ENCODE data around the gene TUFM. TPM values are rescaled to one million over a fixed set of nuclear protein-coding genes. Genes with fewer than 3 reads are reported as not detected.

TUFM gene
- total and polyA plus RNA-seq, 8 donors, result 146 to 205 (median 170) TPM

DNA sequence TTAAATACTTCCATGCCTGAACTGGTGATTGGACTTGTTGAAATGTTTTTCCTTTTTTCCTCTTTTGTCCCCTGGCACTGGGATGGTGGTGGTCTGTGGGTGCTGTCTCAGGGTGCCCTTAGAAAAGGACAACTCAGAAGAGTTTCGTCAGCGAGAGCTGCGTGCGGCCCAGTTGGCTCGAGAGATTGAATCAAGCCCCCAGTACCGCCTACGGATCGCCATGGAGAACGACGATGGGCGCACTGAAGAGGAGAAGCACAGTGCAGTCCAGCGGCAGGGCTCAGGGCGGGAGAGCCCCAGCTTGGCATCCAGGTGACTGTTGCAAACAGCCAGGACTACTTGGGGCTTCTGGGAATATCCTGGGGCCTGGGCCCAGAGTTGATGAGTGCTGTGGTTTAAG lies 16.4 kb downstream of the TUFM start:
- no peak for ATAC-seq
- TF ChIP-seq, protein P1, sequence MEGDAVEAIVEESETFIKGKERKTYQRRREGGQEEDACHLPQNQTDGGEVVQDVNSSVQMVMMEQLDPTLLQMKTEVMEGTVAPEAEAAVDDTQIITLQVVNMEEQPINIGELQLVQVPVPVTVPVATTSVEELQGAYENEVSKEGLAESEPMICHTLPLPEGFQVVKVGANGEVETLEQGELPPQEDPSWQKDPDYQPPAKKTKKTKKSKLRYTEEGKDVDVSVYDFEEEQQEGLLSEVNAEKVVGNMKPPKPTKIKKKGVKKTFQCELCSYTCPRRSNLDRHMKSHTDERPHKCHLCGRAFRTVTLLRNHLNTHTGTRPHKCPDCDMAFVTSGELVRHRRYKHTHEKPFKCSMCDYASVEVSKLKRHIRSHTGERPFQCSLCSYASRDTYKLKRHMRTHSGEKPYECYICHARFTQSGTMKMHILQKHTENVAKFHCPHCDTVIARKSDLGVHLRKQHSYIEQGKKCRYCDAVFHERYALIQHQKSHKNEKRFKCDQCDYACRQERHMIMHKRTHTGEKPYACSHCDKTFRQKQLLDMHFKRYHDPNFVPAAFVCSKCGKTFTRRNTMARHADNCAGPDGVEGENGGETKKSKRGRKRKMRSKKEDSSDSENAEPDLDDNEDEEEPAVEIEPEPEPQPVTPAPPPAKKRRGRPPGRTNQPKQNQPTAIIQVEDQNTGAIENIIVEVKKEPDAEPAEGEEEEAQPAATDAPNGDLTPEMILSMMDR (IDR thresholded peaks at IDR 0.05), result no peak
- H3K4me1 ChIP-seq, result peaks cover 7 to 17% of the 10 kb centered on the region in 2 donors

DNA sequence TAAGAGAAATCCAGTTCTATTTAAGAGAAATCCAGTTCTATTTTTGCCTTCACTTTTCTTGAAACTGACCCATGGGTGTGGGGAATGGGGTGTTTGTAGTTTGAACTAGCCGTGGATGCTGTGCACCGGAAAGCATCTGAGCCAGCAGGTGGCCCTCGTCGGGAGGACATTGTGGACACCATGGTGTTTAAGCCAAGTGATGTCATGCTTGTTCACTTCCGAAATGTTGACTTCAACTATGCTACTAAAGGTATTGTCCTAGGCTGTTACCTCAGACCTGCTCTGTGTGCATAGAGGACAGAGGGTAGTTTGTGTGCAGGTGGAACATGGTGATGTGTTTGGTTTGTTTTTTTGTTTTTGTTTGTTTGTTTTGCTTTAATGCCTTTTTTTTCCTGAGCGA lies 20.0 kb downstream of the TUFM start:
- DNase-seq (peak in 1 of 4 donors; percentile 20), ATAC-seq (no peak)
- intact Hi-C loops (cut with DNase I), result loop anchor here in 1 of 2 donors (10.0 kb wide), 1 partner anchor 109 kb away; the partner anchor contains the start of gene CD19
- H3K27ac ChIP-seq, result no peak overlapping the region
- no peaks in the 10 kb centered on the region for H3K9me3 ChIP-seq
- TF ChIP-seq, protein P1 (IDR thresholded peaks at IDR 0.05), result no peak
- peaks cover 11 to 31% of the 10 kb centered on the region in 2 donors for H3K4me1 ChIP-seq
- no peak overlapping the region for H3K4me3 ChIP-seq
- H3K27me3 ChIP-seq, result no peaks in the 10 kb centered on the region
- H3K36me3 ChIP-seq, result peaks cover 6 to 60% of the 10 kb centered on the region in 2 donors

More for the DNA sequence above, 16.4 kb downstream of the TUFM start:
- Histone ChIP-seq H3K27ac (no peak overlapping the region), H3K36me3 (peaks cover 10 to 96% of the 10 kb centered on the region in 2 donors), H3K27me3 (no peaks in the 10 kb centered on the region), H3K4me3 (no peak overlapping the region), H3K9me3 (no peaks in the 10 kb centered on the region)
- intact Hi-C loops (cut with DNase I), result loop anchor here in 1 of 2 donors (10.0 kb wide), 1 partner anchor 105 kb away; the partner anchor contains the start of gene CD19
- no peak for DNase-seq

DNA sequence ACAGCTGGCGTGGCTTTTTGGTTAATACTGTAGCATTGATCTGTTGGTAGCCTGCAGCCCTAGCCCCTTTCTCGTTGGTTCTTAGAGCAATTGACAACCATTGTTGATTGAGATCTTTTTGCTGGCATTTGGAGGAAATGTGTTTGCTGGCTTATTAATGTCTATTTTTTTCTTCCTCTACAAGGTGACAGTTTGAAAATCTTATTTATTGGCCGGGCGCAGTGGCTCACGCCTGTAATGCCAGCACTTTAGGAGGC lies 21.5 kb downstream of the TUFM start:
- H3K9me3 ChIP-seq, result no peaks in the 10 kb centered on the region
- H3K4me3 ChIP-seq, result peak overlapping the region; percentile 99
- peaks cover 0 to 45% of the 10 kb centered on the region in 2 donors for H3K36me3 ChIP-seq
- no peak for ATAC-seq
- DNase-seq, result no peak
- peaks cover 11 to 41% of the 10 kb centered on the region in 2 donors for H3K4me1 ChIP-seq
- intact Hi-C loops (cut with DNase I), result loop anchor here in 1 of 2 donors (10.0 kb wide), 1 partner anchor 110 kb away; the partner anchor contains the start of gene CD19
- H3K27ac ChIP-seq, result peak overlapping the region; percentile 97 to 99
- TF ChIP-seq, protein P1 (IDR thresholded peaks at IDR 0.05), result no peak
- no peaks in the 10 kb centered on the region for H3K27me3 ChIP-seq

DNA sequence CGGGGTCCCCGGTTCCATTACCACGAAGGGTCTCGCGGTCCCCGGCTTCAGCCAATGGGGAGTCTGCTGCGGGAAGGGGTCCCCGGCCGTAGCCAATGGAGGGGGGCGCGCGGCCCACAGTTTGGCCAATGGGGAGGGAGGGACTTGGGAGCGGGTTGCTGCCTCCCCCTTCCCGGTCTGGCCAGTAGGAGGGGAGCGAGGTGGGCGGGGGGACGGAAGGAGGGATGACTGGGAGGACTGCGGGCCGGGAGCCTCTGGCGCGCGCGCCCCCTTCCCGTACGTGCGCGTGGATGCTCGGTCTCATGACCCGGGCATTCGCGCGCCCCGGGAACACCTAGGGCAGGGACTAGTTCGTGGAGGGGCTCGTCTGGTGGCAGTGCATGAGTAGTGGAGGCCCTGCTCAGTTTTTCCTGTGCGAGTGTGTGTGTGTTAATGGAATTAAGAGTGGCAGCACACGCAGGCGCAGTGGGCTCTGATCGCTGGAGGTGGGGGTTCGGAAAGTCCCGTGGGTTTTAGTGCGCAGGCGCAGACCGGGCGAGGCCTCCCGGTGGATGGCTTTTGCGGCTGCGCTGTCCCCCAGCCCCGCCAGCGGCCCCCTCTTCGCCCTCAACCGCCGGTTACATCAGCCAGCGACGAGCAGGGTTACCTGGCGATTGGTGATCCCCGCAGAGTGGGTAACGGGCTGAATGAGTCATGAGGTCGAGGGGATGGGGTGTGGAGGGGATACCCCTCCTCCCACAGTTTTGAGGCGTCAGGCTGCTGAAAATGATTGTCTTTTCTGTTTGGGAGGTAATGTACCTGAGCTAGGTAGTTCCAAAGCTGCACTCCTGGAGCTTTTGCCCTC lies 22.1 kb downstream of the TUFM start:
- ATAC-seq (peak; percentile 93), DNase-seq (peak; percentile 98 to 99 (median 98))
- Histone ChIP-seq H3K4me3 (peak overlapping the region; percentile 99), H3K36me3 (peaks cover 0 to 40% of the 10 kb centered on the region in 2 donors), H3K27ac (peak overlapping the region; percentile 97 to 99), H3K27me3 (no peaks in the 10 kb centered on the region), H3K4me1 (peaks cover 11 to 41% of the 10 kb centered on the region in 2 donors), H3K9me3 (no peaks in the 10 kb centered on the region)
- TF ChIP-seq, protein P1 (IDR thresholded peaks at IDR 0.05), result peak; percentile 15 to 38
- intact Hi-C loops (cut with DNase I), result loop anchor here in 1 of 2 donors (10.0 kb wide), 1 partner anchor 111 kb away; the partner anchor contains the start of gene CD19

DNA sequence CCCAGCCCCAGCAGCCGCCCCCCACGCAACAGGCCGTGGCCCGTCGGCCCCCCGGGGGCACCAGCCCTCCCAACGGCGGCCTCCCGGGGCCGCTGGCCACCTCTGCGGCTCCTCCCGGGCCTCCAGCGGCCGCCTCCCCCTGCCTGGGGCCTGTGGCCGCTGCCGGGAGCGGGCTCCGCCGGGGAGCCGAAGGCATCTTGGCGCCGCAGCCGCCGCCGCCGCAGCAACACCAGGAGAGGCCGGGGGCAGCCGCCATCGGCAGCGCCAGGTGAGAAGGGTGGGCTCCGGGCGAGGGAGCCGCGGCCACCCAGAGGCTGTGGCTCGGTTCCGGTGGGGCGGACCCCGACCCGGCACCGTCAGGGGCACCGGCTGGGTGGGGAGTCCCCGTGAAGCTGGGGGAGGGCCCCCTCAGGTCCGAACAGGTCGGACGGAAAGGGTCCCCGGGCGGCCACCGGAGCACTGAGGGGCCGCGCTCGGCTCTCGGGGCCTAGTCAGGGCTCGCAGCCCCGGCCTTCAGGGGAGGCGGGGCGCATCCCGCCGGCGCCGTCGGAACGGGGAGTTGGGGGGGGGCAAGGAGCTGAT lies 22.8 kb downstream of the TUFM start:
- no peaks in the 10 kb centered on the region for H3K9me3 ChIP-seq
- H3K27ac ChIP-seq, result peak overlapping the region; percentile 97 to 99
- peak; percentile 0 for ATAC-seq
- DNase-seq, result peak in 2 of 4 donors; percentile 5 to 86
- H3K27me3 ChIP-seq, result no peaks in the 10 kb centered on the region
- H3K4me3 ChIP-seq, result peak overlapping the region; percentile 99
- intact Hi-C loops (cut with DNase I), result loop anchor here in 1 of 2 donors (10.0 kb wide), 1 partner anchor 111 kb away; the partner anchor contains the start of gene CD19
- H3K4me1 ChIP-seq, result peaks cover 11 to 41% of the 10 kb centered on the region in 2 donors
- H3K36me3 ChIP-seq, result peaks cover 0 to 32% of the 10 kb centered on the region in 2 donors
- TF ChIP-seq, protein P1 (IDR thresholded peaks at IDR 0.05), result no peak

All from left lung (tissue), 10 donors.